Tibial artery (tissue), 4 donors: ENCODE measurements around the gene C4BPB.

ENCODE experiments used
- DNase-seq, 2 donors: peaks; one replicate each; pipeline ENCODE4 v3.0.0-alpha.2; 2019
- H3K27ac ChIP-seq, 2 donors: fragments of 200-600 bp; sonication (generic) in 1 of 2; 1 replicate in 1 of 2; 2 replicates in 1 of 2; pipeline ENCODE4 v1.5.1; 2018 to 2019; ENCODE audit warnings: mild to moderate bottlenecking in 1 of 2
- H3K27me3 ChIP-seq, 2 donors: fragments of 200-600 bp; sonication (generic) in 1 of 2; one replicate each; pipeline versions ENCODE4 v1.5.1 to v1.6.0; 2016 to 2019
- H3K36me3 ChIP-seq, 3 donors: fragments of 200-600 bp; sonication (generic) in 2 of 3; one replicate each; pipeline ENCODE4 v1.5.1; 2016 to 2019; ENCODE audit warnings: mild to moderate bottlenecking in 2 of 3
- H3K4me1 ChIP-seq, 4 donors: fragments of 200-600 bp; sonication (generic) in 2 of 4; 1 replicate in 3 of 4; 2 replicates in 1 of 4; pipeline ENCODE4 v1.5.1; 2016 to 2019
- H3K4me3 ChIP-seq, 2 donors: fragments of 200-600 bp; sonication (generic) in 1 of 2; 1 replicate in 1 of 2; 2 replicates in 1 of 2; pipeline ENCODE4 v1.5.1; 2018 to 2019; ENCODE audit warnings: mild to moderate bottlenecking in 2 of 2
- H3K9me3 ChIP-seq, 3 donors: fragments of 200-600 bp; sonication (generic) in 1 of 3; one replicate each; pipeline ENCODE4 v1.5.1; 2016 to 2019
- intact Hi-C: fragments of 100-400 bp; cut with DNase I; formaldehyde crosslinking; loops from one replicate; pipeline ENCODE4 v1.15.0; 2023; ENCODE audit warnings: low total_unique reads
- TF ChIP-seq, protein P1 (sequence below), 2 experiments: fragments of 200-600 bp in 1 of 2; fragments of 450-650 bp in 1 of 2; IDR thresholded peaks; one replicate each; pipeline ENCODE4 v1.5.1; 2017 to 2019; ENCODE audit warnings: antibody characterized with exemption in 2 of 2, mild to moderate bottlenecking in 1 of 2, moderate library complexity in 1 of 2

C4BPB gene

DNA sequence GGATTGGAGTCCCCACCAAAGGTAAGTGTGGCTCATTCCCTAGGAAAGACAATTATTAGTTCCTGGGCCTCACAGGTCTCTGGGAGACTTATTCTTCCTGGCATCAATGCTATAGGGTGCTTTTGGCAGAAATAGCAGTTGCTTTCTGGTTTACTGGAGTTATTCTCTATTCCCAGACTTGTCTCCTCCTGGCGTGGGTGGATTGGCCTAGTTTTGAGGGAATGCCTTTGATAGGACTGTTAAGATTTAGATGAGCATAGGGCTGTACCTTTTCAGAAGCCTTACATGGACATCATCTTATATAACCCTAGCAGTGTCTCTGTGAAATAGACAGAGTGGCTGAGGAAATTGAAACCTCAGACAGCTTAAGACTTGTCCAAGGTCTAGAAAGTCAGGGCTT lies 26.6 kb upstream of the C4BPB start:
- Histone ChIP-seq H3K4me3 (no peak overlapping the region), H3K27me3 (no peaks in the 10 kb centered on the region), H3K9me3 (no peaks in the 10 kb centered on the region), H3K36me3 (peaks cover 22 to 53% (median 53%) of the 10 kb centered on the region in 3 donors), H3K27ac (no peak overlapping the region), H3K4me1 (no peaks in the 10 kb centered on the region)
- TF ChIP-seq, protein P1, sequence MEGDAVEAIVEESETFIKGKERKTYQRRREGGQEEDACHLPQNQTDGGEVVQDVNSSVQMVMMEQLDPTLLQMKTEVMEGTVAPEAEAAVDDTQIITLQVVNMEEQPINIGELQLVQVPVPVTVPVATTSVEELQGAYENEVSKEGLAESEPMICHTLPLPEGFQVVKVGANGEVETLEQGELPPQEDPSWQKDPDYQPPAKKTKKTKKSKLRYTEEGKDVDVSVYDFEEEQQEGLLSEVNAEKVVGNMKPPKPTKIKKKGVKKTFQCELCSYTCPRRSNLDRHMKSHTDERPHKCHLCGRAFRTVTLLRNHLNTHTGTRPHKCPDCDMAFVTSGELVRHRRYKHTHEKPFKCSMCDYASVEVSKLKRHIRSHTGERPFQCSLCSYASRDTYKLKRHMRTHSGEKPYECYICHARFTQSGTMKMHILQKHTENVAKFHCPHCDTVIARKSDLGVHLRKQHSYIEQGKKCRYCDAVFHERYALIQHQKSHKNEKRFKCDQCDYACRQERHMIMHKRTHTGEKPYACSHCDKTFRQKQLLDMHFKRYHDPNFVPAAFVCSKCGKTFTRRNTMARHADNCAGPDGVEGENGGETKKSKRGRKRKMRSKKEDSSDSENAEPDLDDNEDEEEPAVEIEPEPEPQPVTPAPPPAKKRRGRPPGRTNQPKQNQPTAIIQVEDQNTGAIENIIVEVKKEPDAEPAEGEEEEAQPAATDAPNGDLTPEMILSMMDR (IDR thresholded peaks at IDR 0.05): no peak
- no peak for DNase-seq
- intact Hi-C loops: no loop called here

DNA sequence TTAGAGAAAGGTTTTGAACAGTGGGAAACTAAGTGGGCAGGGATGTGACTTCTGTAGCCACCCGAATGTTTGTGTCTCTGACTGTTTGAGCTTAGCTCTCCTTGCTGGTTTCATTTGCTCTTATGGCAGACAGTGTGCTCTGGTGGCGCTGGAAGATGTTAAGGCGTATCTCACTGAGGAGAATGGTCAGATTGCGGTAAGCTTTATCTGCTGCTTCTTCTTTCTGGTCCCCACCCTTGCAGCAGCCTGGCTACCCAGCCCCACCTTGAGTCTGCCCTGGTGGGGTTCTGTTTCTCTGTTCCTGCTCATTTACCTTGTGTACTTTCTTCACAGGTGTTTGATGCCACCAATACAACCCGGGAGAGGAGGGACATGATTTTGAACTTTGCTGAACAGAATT lies 25.6 kb upstream of the C4BPB start:
- no peaks in the 10 kb centered on the region for H3K27me3 ChIP-seq
- DNase-seq: no peak
- no peaks in the 10 kb centered on the region for H3K4me1 ChIP-seq
- H3K36me3 ChIP-seq: peaks cover 31 to 59% (median 59%) of the 10 kb centered on the region in 3 donors
- intact Hi-C loops: no loop called here
- no peak overlapping the region for H3K4me3 ChIP-seq
- TF ChIP-seq, protein P1 (IDR thresholded peaks at IDR 0.05): no peak
- no peaks in the 10 kb centered on the region for H3K9me3 ChIP-seq
- no peak overlapping the region for H3K27ac ChIP-seq

GRCh38 chr1:207064561-207064960 lies 24.1 kb upstream of the C4BPB start:
- TF ChIP-seq, protein P1 (IDR thresholded peaks at IDR 0.05): no peak
- Histone ChIP-seq H3K36me3 (peaks cover 35 to 75% (median 72%) of the 10 kb centered on the region in 3 donors), H3K4me1 (no peaks in the 10 kb centered on the region), H3K4me3 (no peak overlapping the region), H3K27ac (peak overlapping the region; percentile 2 to 8), H3K27me3 (no peaks in the 10 kb centered on the region), H3K9me3 (no peaks in the 10 kb centered on the region)
- DNase-seq: no peak
- intact Hi-C loops: no loop called here

- Histone ChIP-seq H3K36me3 (peaks cover 37 to 91% (median 72%) of the 10 kb centered on the region in 3 donors), H3K4me3 (no peak overlapping the region), H3K27me3 (no peaks in the 10 kb centered on the region), H3K27ac (no peak overlapping the region), H3K4me1 (no peaks in the 10 kb centered on the region), H3K9me3 (no peaks in the 10 kb centered on the region)
- TF ChIP-seq, protein P1 (IDR thresholded peaks at IDR 0.05): no peak
- intact Hi-C loops: no loop called here
- DNase-seq: no peak
Measured at GRCh38 chr1:207067185-207067584, 21.5 kb upstream of the C4BPB start.

GRCh38 chr1:207067665-207068064 lies 21.0 kb upstream of the C4BPB start:
- intact Hi-C loops: no loop called here
- no peak for DNase-seq
- Histone ChIP-seq H3K4me1 (no peaks in the 10 kb centered on the region), H3K27me3 (no peaks in the 10 kb centered on the region), H3K36me3 (peaks cover 32 to 90% (median 68%) of the 10 kb centered on the region in 3 donors), H3K4me3 (no peak overlapping the region), H3K9me3 (no peaks in the 10 kb centered on the region), H3K27ac (no peak overlapping the region)
- TF ChIP-seq, protein P1 (IDR thresholded peaks at IDR 0.05): no peak

DNA sequence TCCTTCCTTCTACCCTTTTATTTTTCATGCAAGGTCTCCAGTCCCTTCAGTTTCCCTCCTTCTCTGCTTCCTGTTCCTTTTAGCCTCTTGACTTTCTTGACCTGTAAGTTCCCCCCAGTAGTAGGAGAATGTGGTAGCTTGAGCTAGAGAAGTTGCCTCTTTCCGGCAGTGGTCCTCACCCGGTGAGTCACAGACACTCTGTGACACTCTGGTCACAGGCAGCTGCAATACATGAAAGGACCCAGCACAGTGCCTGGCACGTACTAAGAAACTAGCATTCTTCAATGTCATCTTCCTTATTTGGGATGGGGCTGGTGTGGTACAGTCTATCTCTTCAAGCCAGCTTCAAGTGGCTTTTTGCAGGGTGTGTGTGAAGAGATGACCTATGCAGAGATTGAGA lies 19.6 kb upstream of the C4BPB start:
- intact Hi-C loops: no loop called here
- TF ChIP-seq, protein P1 (IDR thresholded peaks at IDR 0.05): no peak
- Histone ChIP-seq H3K4me1 (no peaks in the 10 kb centered on the region), H3K4me3 (no peak overlapping the region), H3K27ac (no peak overlapping the region), H3K36me3 (peaks cover 32 to 76% (median 57%) of the 10 kb centered on the region in 3 donors), H3K27me3 (no peaks in the 10 kb centered on the region), H3K9me3 (no peaks in the 10 kb centered on the region)
- DNase-seq: no peak
